Mesothelial cell of epicardium (in vitro differentiated cells): ENCODE results near the gene PAX8. TPM values are rescaled to one million over a fixed set of nuclear protein-coding genes. Genes with fewer than 3 reads are reported as not detected.

Experiments used
- DNase-seq, 2 experiments: peaks; one replicate each; pipeline ENCODE4 v3.0.0; 2021; ENCODE audit warnings: low spot score in 2 of 2; ENCODE audit not compliant: unreplicated experiment in 2 of 2
- H3K27ac Mint-ChIP-seq: 2 replicates; pipeline ENCODE4 v1.8.0; 2021; ENCODE audit warnings: mixed read lengths
- H3K27me3 Mint-ChIP-seq: 2 replicates; pipeline ENCODE4 v1.8.0; 2021; ENCODE audit warnings: low read depth, mixed read lengths
- H3K36me3 Mint-ChIP-seq: 2 replicates; pipeline ENCODE4 v1.8.0; 2021; ENCODE audit warnings: mixed read lengths
- H3K4me1 Mint-ChIP-seq: 2 replicates; pipeline ENCODE4 v1.8.0; 2021; ENCODE audit warnings: mixed read lengths
- H3K4me3 Mint-ChIP-seq: 2 replicates; pipeline ENCODE4 v1.8.0; 2021; ENCODE audit warnings: mild to moderate bottlenecking, moderate library complexity, mixed read lengths
- H3K9me3 Mint-ChIP-seq: 2 replicates; pipeline ENCODE4 v1.8.0; 2021; ENCODE audit warnings: mixed read lengths
- CTCF ChIP-seq: fragments of 200-600 bp; sonication (generic); IDR thresholded peaks from one replicate; pipeline ENCODE4 v1.5.0; 2021; ENCODE audit warnings: antibody characterized with exemption; ENCODE audit not compliant: unreplicated experiment
- total RNA-seq: library from RNA; stranded (reverse); gene quantifications from 3 replicates; pipeline ENCODE4 v1.2.1, GENCODE V29; 2021

The PAX8 gene
- total RNA-seq, 1 donor from 2014 or later, result 0.13 TPM

GRCh38 chr2:113175042-113175628 lies 103.6 kb downstream of the PAX8 start:
- H3K36me3 Mint-ChIP-seq, result no peaks in the 10 kb centered on the region
- H3K9me3 Mint-ChIP-seq, result peaks cover 4% of the 10 kb centered on the region
- no peak overlapping the region for H3K4me3 Mint-ChIP-seq
- no peak for TF ChIP-seq CTCF
- DNase-seq, result no peak
- peaks cover 4% of the 10 kb centered on the region for H3K4me1 Mint-ChIP-seq
- H3K27ac Mint-ChIP-seq, result no peak overlapping the region
- no peaks in the 10 kb centered on the region for H3K27me3 Mint-ChIP-seq

GRCh38 chr2:113174376-113174750 lies 104.4 kb downstream of the PAX8 start:
- Mint-ChIP-seq H3K27ac (no peak overlapping the region), H3K4me1 (peaks cover 3% of the 10 kb centered on the region), H3K9me3 (peaks cover 4% of the 10 kb centered on the region), H3K36me3 (no peaks in the 10 kb centered on the region), H3K27me3 (no peaks in the 10 kb centered on the region), H3K4me3 (no peak overlapping the region)
- DNase-seq, result no peak
- TF ChIP-seq CTCF, result no peak

GRCh38 chr2:113173542-113174375 lies 105.0 kb downstream of the PAX8 start, which contains the start of gene PSD4:
Gene PSD4 (plus strand): TSS chr2:113173971. CDS start chr2:113182457, 8,486 bp downstream.
- Mint-ChIP-seq H3K27ac (no peak within 1 kb of the TSS), H3K4me3 (no peak within 1 kb of the TSS), H3K4me1 (peaks cover 3% of the 10 kb centered on the region), H3K36me3 (no peaks in the 10 kb centered on the region), H3K9me3 (peaks cover 4% of the 10 kb centered on the region), H3K27me3 (no peaks in the 10 kb centered on the region)
- DNase-seq, result no peak
- no peak for TF ChIP-seq CTCF

- peaks cover 3% of the 10 kb centered on the region for H3K4me1 Mint-ChIP-seq
- no peak overlapping the region for H3K27ac Mint-ChIP-seq
- H3K36me3 Mint-ChIP-seq, result no peaks in the 10 kb centered on the region
- peaks cover 4% of the 10 kb centered on the region for H3K9me3 Mint-ChIP-seq
- no peak overlapping the region for H3K4me3 Mint-ChIP-seq
- no peak for DNase-seq
- no peaks in the 10 kb centered on the region for H3K27me3 Mint-ChIP-seq
- TF ChIP-seq CTCF, result no peak
Measured at GRCh38 chr2:113172721-113173541, 105.8 kb downstream of the PAX8 start.

GRCh38 chr2:113171334-113172075 lies 107.2 kb downstream of the PAX8 start:
- Mint-ChIP-seq H3K4me3 (no peak overlapping the region), H3K36me3 (no peaks in the 10 kb centered on the region), H3K27ac (no peak overlapping the region), H3K4me1 (peaks cover 3% of the 10 kb centered on the region), H3K27me3 (no peaks in the 10 kb centered on the region), H3K9me3 (peaks cover 4% of the 10 kb centered on the region)
- TF ChIP-seq CTCF, result no peak
- no peak for DNase-seq
